ENCODE results near the gene ISLR2.

ISLR2 gene

GRCh38 chr15:74137537-74137894 lies 7.1 kb downstream of the ISLR2 start:
- Histone ChIP-seq H3K4me1 (ENCODE audit: insufficient read depth, low read length) (no peaks in the 10 kb centered on the region), H3K4me3 (ENCODE audit: low read depth in 1 of 2, low read length in 2 of 2) (no peak overlapping the region), H3K9me3 (ENCODE audit: insufficient read depth, low read length, severe bottlenecking) (no peaks in the 10 kb centered on the region), H3K27ac (ENCODE audit: low read length) (no peak overlapping the region), H2AFZ (ENCODE audit: low read depth, low read length) (no peak overlapping the region), H3K79me2 (ENCODE audit: insufficient read depth, low read length) (no peaks in the 10 kb centered on the region), H3K9ac (ENCODE audit: low read depth, low read length) (no peak overlapping the region), H3K4me2 (ENCODE audit: insufficient read depth, low read length) (no peak overlapping the region), H3K36me3 (ENCODE audit: insufficient read depth, low read length) (no peaks in the 10 kb centered on the region), H3K27me3 (ENCODE audit: insufficient read depth, low read length, poor library complexity) (peaks cover 4% of the 10 kb centered on the region), H4K20me1 (ENCODE audit: insufficient read depth, low read length) (no peaks in the 10 kb centered on the region)
- ATAC-seq (ENCODE audit: insufficient read depth, low read depth) (no peak), DNase-seq (no peak)
- TF ChIP-seq EZH2 (IDR thresholded peaks at IDR 0.05; ENCODE audit: borderline replicate concordance, low read depth, low read length, severe bottlenecking) = no peak
- TF ChIP-seq, protein P1, sequence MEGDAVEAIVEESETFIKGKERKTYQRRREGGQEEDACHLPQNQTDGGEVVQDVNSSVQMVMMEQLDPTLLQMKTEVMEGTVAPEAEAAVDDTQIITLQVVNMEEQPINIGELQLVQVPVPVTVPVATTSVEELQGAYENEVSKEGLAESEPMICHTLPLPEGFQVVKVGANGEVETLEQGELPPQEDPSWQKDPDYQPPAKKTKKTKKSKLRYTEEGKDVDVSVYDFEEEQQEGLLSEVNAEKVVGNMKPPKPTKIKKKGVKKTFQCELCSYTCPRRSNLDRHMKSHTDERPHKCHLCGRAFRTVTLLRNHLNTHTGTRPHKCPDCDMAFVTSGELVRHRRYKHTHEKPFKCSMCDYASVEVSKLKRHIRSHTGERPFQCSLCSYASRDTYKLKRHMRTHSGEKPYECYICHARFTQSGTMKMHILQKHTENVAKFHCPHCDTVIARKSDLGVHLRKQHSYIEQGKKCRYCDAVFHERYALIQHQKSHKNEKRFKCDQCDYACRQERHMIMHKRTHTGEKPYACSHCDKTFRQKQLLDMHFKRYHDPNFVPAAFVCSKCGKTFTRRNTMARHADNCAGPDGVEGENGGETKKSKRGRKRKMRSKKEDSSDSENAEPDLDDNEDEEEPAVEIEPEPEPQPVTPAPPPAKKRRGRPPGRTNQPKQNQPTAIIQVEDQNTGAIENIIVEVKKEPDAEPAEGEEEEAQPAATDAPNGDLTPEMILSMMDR (IDR thresholded peaks at IDR 0.05; ENCODE audit: borderline replicate concordance, extremely low read depth, low read length, poor library complexity, severe bottlenecking) = no peak

- H3K9ac ChIP-seq (ENCODE audit: low read depth, low read length) = no peak overlapping the region
- H3K27me3 ChIP-seq (ENCODE audit: insufficient read depth, low read length, poor library complexity) = peaks cover 4% of the 10 kb centered on the region
- H3K4me3 ChIP-seq (ENCODE audit: low read depth in 1 of 2, low read length in 2 of 2) = no peak overlapping the region
- H3K4me2 ChIP-seq (ENCODE audit: insufficient read depth, low read length) = no peak overlapping the region
- no peaks in the 10 kb centered on the region for H3K79me2 ChIP-seq (ENCODE audit: insufficient read depth, low read length)
- H2AFZ ChIP-seq (ENCODE audit: low read depth, low read length) = no peak overlapping the region
- H3K27ac ChIP-seq (ENCODE audit: low read length) = no peak overlapping the region
- ATAC-seq (ENCODE audit: insufficient read depth, low read depth) (no peak), DNase-seq (no peak)
- no peaks in the 10 kb centered on the region for H3K36me3 ChIP-seq (ENCODE audit: insufficient read depth, low read length)
- H4K20me1 ChIP-seq (ENCODE audit: insufficient read depth, low read length) = no peaks in the 10 kb centered on the region
- H3K9me3 ChIP-seq (ENCODE audit: insufficient read depth, low read length, severe bottlenecking) = no peaks in the 10 kb centered on the region
- TF ChIP-seq, protein P1 (IDR thresholded peaks at IDR 0.05; ENCODE audit: borderline replicate concordance, extremely low read depth, low read length, poor library complexity, severe bottlenecking) = no peak
- TF ChIP-seq EZH2 (IDR thresholded peaks at IDR 0.05; ENCODE audit: borderline replicate concordance, low read depth, low read length, severe bottlenecking) = no peak
- no peaks in the 10 kb centered on the region for H3K4me1 ChIP-seq (ENCODE audit: insufficient read depth, low read length)
Observed at GRCh38 chr15:74138642-74139041, 8.3 kb downstream of the ISLR2 start.

- Histone ChIP-seq H3K9me3 (ENCODE audit: insufficient read depth, low read length, severe bottlenecking) (no peaks in the 10 kb centered on the region), H4K20me1 (ENCODE audit: insufficient read depth, low read length) (no peaks in the 10 kb centered on the region), H3K4me1 (ENCODE audit: insufficient read depth, low read length) (no peaks in the 10 kb centered on the region), H3K4me2 (ENCODE audit: insufficient read depth, low read length) (no peak overlapping the region), H3K9ac (ENCODE audit: low read depth, low read length) (no peak overlapping the region), H2AFZ (ENCODE audit: low read depth, low read length) (no peak overlapping the region), H3K36me3 (ENCODE audit: insufficient read depth, low read length) (no peaks in the 10 kb centered on the region), H3K79me2 (ENCODE audit: insufficient read depth, low read length) (no peaks in the 10 kb centered on the region), H3K4me3 (ENCODE audit: low read depth in 1 of 2, low read length in 2 of 2) (no peak overlapping the region), H3K27ac (ENCODE audit: low read length) (no peak overlapping the region), H3K27me3 (ENCODE audit: insufficient read depth, low read length, poor library complexity) (peaks cover 4% of the 10 kb centered on the region)
- ATAC-seq (ENCODE audit: insufficient read depth, low read depth) (no peak), DNase-seq (no peak)
- TF ChIP-seq, protein P1 (IDR thresholded peaks at IDR 0.05; ENCODE audit: borderline replicate concordance, extremely low read depth, low read length, poor library complexity, severe bottlenecking) = no peak
- no peak for TF ChIP-seq EZH2 (IDR thresholded peaks at IDR 0.05; ENCODE audit: borderline replicate concordance, low read depth, low read length, severe bottlenecking)
Observed at GRCh38 chr15:74141591-74141990, 11.2 kb downstream of the ISLR2 start.
